Amniotic epithelial cell (primary cell): ENCODE measurements around the gene NACC2.

ENCODE experiments used
- DNase-seq: peaks from one replicate; pipeline ENCODE4 v3.0.0-alpha.2; 2010; ENCODE audit warnings: low read depth

Gene NACC2

DNA sequence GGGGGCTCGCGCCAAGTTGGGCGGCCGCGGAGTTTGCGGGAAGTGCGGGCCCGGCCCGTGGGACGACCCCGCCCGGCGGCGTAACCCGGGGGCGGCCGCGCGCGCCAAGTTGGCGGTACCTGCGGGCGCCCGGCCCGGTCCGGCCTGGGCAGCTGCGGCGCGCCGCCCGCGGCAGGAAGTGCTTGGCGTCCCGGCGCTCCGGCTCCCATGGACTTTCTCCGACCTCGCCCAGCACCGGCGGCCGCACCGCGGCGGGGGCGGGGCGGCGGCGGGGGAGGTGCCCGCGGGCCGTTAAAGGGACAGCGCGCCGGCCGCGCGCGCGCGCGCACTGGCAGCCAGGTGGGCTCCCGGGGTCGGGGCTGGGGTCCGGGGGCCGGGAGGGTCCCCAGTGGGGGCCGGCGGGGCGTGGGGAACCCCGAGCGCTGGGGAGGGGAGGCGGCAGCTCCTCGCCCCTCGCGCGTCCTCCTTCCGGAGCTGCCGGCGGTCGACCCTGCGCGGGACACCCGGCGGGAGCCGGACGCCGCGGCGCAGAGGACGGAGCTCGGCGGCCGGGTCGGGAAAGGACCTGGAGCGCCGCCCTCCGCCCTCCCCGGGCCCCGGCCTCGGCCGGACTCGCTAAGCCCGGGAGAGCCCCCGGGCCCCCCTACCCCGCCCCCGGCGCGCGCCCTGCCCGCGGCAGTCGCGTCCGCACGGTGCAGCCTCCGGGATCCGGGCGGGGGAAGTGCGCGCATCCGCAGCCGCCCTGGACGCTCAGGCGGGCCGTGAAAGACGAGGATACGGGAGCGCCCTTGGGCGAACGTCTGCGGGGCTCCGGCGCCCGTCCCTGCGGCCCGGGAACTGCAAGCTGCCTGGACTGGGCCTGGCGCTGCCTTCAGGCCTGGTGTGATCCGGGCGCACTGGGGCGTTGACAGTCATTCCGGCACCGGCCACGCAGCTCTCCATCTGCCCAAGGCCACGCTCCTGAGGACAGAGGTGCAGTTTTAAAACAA, at the start of gene NACC2:
Gene NACC2 (minus strand): TSS at position 220 of the 989 bp plus-strand sequence. CDS start 44,768 bp downstream, outside the sequence.
- peak; percentile 54 for DNase-seq

- DNase-seq = no peak
These were observed 49.4 kb upstream of the NACC2 start for GRCh38 chr9:136144450-136144849.

- DNase-seq = no peak
These were observed 48.3 kb upstream of the NACC2 start for GRCh38 chr9:136143215-136144001.

DNA sequence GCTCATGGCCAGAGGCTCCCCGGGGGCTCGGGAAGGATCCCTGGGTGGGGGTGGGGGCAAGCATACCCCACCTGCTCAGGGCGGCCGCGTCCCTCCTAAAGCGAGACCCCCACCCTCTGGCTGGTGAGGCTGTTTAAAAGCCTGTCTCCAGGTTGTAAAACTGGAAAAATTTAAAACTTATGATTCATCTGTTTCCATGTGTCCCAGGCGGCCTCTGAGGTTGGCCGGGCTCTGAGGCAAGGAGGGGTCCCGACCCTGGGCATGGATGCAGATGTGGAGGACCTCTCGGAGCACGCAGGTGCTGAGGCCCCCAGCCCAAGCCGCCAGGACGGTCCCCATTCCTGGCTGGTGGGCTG, 47.7 kb upstream of the NACC2 start:
- DNase-seq = no peak

GRCh38 chr9:136142414-136142796, 47.3 kb upstream of the NACC2 start:
- no peak for DNase-seq

DNA sequence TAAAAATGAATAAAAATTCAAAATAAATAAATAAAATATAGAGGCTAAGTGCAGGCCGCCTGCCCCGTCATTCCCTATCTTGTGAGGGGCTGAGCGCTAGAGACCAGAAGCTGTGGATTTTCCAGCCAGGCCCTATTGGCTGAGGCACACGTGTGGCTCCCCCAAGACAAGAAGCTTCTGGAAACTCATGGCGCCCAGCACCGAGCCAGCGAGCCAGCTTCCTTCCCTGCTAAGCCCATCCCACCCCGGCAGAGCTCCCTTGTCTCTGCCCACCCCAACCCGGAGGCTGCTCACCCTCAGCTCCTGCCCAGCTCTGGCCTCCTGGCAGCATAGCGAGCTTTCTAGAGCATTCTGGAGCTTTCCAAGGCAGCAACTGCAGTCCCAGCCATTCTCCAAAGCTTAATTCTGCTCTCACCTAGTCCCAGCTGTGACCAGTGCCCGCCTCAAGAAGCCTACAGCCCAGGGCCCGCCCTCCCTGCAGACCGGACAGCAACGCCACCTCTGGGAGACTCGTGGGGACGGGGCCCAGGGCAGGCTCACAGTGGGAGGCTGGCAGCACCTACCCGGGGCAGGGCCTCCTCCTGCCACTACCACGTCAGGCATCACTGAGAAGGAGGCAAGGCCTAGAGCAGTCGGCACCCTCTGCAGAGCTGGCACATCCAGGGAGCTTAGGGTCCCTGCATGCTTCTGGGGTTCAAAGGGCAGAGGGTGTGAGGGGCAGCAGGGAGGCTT, 46.8 kb upstream of the NACC2 start:
- no peak for DNase-seq

GRCh38 chr9:136140966-136141365, 45.9 kb upstream of the NACC2 start:
- DNase-seq = no peak

GRCh38 chr9:136140046-136140445, 45.0 kb upstream of the NACC2 start:
- no peak for DNase-seq

- no peak for DNase-seq
These were observed 43.5 kb upstream of the NACC2 start for GRCh38 chr9:136138566-136138965.

DNA sequence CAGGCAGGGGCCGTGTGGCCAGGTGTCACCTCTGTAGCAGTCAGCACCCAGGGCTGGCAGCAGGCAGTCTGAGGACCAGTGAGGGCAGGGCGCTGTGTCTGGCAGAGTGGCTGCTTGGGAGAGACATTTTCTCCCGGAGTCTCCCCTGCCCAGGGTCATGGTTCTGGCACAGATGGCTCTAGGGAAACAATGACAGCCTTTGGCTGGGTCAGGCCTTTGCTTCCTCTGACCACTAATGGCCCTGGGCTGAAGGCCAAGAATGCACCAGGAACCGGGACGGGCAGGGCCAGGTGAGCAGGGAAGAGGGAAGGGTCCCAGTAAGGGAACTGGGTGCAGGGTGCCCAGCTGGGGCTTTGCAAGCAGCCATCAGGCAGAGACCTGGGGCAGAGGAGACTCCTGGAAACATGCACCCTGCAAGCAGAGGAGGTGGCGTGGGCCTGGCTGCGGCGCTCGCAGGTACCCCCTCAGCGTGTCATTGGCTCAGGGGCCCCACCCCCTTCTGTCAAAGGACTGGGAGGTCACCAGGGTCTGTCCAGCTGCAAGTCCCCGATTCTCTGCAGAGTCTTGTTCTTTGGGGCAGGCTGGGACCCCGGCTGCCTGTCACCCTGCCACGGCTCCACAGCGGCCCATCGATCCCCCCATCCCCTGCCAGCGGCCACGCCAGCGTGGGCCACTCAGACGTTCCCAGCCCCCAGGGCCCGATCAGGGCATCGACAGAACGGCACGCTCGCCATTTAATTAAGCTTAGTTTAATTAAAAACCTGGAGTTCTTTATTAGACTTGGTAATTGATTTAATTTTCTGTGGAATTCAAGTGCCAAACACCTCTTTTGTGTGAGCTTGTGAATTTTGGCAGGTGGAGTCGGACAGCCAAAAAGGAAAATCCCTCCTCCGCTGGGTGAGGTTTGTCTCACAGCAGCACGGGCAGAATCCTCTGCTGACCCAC, 42.5 kb upstream of the NACC2 start:
- DNase-seq = no peak

- no peak for DNase-seq
These were observed 41.2 kb upstream of the NACC2 start for GRCh38 chr9:136136127-136136925.

GRCh38 chr9:136135326-136136126, 40.4 kb upstream of the NACC2 start:
- DNase-seq = no peak

GRCh38 chr9:136133959-136134484, 38.9 kb upstream of the NACC2 start:
- no peak for DNase-seq

GRCh38 chr9:136133191-136133958, 38.3 kb upstream of the NACC2 start:
- no peak for DNase-seq

- no peak for DNase-seq
These were observed 37.5 kb upstream of the NACC2 start for GRCh38 chr9:136132512-136133050.

GRCh38 chr9:136131629-136132511, 36.8 kb upstream of the NACC2 start:
- DNase-seq = no peak

DNA sequence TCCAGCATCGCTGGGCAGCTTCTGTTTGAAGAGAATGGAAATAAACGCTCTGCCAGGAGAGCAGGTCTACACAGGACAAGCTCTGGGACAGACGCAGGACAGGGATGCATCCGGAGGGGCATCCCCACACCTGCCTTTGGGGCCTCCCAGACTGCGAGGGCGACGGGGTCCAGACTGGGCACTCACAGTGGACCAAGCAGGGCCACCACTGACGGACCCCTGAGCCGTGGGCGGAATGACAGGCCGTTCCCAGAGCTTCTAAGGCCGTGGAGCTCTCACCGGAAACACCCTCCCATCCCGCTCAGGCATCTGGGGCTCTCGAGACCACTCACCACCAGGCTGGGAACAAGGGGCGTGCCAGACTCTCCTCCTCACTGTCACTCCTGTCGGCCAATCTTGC, 34.1 kb upstream of the NACC2 start:
- DNase-seq = no peak
